Stimulated activated CD4-positive, alpha-beta T cell treated with anti-CD3 and anti-CD28 coated beads, Interleukin-12 subunit alpha, Interleukin-12 subunit beta, amount 100 ng/mL, for 48 hours (primary cell): ENCODE measurements around the gene ZNF3.

Experiments used
- DNase-seq, 3 donors: peaks; one replicate each; pipeline ENCODE4 v3.0.0-alpha.2; 2020; ENCODE audit warnings: low read depth in 2 of 3, low spot score in 1 of 3

ZNF3 gene

GRCh38 chr7:100053215-100053614, 28.3 kb downstream of the ZNF3 start:
- peak in 1 of 3 donors; percentile 2 for DNase-seq

DNA sequence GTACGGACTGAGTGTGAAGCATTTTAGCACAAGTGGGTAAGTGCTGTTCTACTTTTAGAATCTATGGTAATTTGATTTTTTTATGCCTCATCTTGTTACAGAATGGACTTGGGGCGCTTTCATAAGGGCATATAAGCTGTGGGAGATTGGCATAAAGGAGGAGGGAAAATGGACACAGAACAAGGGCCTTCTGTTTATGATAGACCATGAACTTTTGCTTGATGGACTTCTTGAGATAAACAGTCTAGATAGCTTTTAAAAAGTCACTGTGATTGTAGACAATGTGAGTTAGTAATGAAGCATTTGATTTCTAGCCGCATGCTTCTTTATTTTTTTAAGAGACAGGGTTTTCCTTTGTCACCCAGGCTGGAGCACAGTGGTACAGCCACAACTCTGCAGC, 29.9 kb downstream of the ZNF3 start:
- no peak for DNase-seq

DNA sequence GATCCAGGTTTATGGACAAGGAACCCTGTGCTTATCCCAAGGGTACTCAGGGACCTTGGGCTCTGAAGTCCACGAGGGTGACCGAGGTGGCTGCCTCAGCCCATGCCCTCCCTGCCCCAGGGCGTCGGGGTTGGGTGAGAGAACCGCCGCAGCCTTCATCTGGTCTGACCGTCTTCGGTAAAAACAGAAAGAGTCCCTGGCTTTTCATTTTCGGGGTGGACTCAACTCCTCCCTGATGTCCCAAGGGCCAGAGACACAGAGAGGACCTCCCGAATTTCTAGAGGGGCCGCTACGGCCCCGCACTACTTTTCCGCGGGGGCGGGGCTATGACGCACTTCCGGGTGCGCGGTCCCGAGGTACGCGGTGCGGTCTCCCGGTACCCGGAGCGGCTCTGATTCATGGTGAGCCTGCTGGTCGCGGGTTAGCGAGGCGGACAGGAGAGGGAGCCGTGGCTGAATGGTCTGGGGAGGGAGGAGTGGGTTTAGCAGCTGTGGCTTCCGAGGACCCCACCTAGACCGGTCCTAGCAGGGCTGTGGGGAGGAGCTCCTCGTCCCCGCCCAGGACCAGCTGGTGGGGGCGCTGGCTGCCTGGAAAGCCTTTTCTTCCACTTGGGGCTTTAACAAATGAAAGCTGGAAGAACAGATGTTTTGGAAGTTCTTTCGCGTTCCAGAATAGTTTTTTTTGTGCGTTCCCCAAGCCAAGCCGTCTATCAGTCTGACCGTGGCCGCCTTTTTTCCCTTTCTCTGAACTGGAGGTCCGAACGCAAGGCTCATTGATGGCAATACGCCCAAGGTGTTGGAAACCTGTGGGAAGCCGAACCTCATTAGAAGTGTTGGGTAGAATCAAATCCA, 31.9 kb downstream of the ZNF3 start, which contains the start of gene ZSCAN21:
Gene ZSCAN21, plus strand, starts transcription at position 334 of the 851 bp plus-strand sequence. CDS start 7,233 bp downstream, outside the sequence.
- DNase-seq, result peak; percentile 63 to 80 (median 75)

DNA sequence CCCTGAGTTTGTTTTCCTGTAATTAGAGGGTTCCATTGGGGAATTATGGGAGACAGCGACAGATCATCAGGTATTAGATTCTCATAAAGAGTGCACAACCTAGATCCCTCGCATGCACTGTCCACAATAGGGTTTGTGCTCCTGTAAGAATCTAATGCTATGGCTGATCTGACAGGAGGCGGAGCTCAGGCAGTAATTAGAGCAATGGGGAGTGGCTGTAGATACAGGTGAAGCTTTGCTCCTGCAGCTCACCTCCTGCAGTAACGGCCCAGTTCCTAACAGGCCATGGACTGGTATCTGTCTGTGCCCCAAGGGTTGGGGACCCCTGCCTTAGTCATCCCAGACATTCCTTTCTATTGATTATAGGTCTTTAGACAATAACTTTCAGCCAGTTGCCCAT, 32.8 kb downstream of the ZNF3 start:
- DNase-seq, result no peak

DNA sequence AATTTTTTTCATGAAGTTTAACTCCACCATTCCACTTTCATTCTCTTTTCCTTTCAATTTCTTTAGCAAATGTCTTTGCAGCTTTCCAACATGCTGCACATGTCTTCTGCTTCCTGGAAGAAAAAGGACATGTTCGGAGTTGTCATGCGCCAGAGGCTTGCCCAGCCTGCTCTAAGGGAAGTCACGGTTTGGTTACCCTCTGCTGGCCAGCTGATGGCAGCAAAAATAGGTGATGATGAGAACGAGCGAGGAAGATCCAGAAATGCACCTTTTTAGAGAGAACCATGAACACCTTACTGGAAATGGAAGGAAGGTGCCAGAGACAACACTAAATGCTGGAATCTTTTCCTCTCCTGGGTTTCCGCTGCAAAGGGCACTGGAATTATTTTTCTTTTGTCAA, 36.8 kb downstream of the ZNF3 start:
- no peak for DNase-seq

DNA sequence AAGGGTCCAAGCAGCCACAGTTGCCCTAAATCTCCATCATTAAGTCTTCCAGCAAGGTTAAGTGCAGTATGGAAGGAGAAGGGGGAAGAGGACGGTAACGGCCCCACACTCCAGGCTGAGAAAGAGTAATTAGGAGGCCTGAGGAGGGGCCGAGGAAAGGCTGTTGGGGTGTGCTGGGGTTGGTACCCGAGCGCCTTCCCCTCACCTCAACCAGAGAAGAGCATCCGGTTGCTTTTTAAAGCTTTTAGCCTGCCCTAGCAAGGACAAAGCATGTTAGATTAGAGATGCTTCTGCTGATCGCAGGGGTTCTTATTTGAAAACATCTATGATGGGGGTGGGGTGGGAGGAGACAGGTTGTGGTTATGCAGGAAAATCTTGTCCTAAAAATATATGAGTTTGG, 40.9 kb downstream of the ZNF3 start:
- DNase-seq, result no peak

- no peak for DNase-seq
Measured at GRCh38 chr7:100038326-100038725, 43.2 kb downstream of the ZNF3 start.

- no peak for DNase-seq
Measured at GRCh38 chr7:100035876-100036275, 45.6 kb downstream of the ZNF3 start.

GRCh38 chr7:100034871-100035510, 46.5 kb downstream of the ZNF3 start:
- no peak for DNase-seq

- DNase-seq, result no peak
Measured at GRCh38 chr7:100033526-100033925, 48.0 kb downstream of the ZNF3 start.

DNA sequence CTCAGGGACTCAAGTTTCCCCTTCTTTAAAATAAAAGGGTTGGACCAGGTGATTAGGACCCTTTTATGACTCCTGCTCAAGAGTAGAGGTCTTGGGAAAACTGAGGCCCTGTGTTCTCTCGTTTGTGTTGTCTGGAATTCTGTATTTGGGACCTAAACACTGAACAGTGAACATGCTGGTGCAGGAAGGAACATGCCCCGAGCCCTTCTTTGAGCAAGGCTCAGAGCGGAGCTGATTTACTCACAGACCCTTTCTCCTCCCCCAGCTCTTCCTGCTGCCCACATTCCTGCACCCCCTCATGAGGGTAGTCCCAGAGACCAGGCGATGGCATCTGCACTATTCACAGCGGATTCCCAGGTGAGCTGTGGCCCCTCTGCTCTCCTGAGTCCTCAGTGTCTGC, 51.9 kb downstream of the ZNF3 start:
- no peak for DNase-seq

DNA sequence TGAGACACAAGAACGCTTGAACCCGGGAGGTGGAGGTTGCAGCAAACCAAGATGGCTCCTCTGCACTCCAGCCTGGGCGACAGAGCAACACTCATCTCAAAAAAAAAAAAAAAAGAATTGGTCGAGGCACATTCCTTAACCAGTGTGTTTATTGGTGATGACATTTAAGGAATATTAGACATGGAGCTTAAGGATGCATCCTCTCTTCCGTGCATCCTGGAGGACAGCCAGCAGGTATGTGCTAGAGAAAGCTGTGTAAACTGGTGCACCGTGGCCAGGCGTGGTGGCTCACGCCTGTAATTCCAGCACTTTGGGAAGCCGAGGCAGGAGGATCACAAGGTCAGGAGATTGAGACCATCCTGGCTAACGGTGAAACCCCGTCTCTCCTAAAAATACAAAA, 54.3 kb downstream of the ZNF3 start:
- no peak for DNase-seq

DNA sequence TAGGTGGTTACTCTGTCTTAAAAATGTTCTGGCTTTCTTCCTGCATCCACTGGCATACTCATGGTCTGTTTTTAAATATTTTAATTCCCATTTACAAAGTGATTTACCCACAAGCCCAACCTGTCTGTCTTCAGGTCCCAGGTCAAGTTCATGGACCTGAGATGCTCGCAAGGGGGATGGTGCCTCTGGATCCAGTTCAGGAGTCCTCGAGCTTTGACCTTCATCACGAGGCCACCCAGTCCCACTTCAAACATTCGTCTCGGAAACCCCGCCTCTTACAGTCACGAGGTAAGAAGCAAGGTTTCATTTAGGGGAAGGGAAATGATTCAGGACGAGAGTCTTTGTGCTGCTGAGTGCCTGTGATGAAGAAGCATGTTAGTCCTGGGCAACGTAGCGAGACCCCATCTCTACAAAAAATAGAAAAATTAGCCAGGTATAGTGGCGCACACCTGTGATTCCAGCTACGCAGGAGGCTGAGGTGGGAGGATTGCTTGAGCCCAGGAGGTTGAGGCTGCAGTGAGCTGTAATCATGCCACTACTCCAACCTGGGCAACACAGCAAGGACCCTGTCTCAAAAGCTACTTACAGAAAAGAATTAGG, 57.4 kb downstream of the ZNF3 start:
- DNase-seq, result no peak

DNA sequence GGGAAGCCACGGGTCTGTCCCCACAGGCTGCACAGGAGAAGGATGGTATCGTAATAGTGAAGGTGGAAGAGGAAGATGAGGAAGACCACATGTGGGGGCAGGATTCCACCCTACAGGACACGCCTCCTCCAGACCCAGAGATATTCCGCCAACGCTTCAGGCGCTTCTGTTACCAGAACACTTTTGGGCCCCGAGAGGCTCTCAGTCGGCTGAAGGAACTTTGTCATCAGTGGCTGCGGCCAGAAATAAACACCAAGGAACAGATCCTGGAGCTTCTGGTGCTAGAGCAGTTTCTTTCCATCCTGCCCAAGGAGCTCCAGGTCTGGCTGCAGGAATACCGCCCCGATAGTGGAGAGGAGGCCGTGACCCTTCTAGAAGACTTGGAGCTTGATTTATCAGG, 58.0 kb downstream of the ZNF3 start:
- DNase-seq, result no peak

DNA sequence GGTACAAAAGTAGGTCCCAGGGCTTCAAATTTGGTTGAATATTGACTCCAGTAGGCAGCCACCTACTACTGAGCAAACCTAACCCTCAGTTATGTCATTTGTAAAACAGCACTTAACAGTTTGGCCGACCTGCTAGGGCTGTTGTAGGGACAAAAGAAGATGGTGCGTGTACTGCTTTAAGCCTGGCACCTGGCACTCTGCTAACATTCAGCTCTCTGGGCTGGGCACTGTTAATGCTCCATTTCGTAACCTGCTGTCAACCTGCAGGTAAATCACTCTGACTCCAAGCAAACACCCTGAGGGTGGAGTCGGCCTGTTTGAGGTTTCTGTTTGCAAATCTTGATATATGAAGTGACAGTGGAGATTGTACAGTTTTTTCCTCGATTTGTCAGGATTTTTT, 58.9 kb downstream of the ZNF3 start:
- DNase-seq, result no peak

- DNase-seq, result no peak
Measured at GRCh38 chr7:100021297-100021696, 60.2 kb downstream of the ZNF3 start.
